ENCODE measurements around the gene CATSPERD.
A peak's percentile ranks its signal among the peaks of the same experiment; 100 is the strongest.
"Not testable (repeated sequence)": the region's sequence is repeated elsewhere in the genome, so short reads cannot be mapped to it uniquely, and the experiment has no call there.

Gene CATSPERD

GRCh38 chr19:5686326-5686646, 34.2 kb upstream of the CATSPERD start:
- DNase-seq = no peak

DNA sequence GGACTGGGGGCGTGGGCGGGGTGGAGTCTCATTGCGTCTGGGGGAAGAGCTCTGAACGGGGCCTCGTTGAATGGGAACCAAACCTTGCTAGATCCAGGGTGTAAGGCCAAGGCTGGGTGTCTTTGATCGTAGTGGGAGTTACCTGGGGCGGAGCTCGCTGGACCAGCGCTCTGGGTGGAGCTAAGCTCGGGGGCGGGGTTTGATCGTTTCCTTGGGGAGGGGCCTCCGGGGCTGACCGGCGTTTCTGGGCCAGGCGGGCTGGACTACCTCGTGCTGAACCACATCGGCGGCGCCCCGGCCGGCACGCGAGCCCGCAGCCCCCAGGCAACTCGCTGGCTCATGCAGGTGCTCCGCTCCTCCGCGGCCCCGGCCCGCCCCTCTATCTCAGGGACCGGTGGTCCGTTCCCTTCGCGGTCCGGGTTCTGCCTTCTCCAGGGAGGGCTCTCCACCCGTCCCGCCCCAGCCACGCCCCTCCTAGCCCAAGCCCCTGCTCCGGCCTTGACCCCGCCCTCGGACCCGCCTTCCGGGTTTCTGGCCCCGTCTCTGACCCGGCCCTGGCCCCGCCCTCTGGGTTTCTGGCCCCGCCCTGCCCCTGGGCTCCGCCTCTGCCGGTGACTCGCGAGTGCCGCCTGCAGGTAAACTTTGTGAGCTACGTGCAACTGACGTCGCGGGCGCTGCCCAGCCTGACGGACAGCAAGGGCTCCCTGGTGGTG, 33.6 kb upstream of the CATSPERD start:
- peak; percentile 100 for DNase-seq

GRCh38 chr19:5687360-5688198, 32.9 kb upstream of the CATSPERD start:
- DNase-seq = no peak

- DNase-seq = not testable (repeated sequence)
Observed at GRCh38 chr19:5688262-5688881, 32.1 kb upstream of the CATSPERD start.

DNA sequence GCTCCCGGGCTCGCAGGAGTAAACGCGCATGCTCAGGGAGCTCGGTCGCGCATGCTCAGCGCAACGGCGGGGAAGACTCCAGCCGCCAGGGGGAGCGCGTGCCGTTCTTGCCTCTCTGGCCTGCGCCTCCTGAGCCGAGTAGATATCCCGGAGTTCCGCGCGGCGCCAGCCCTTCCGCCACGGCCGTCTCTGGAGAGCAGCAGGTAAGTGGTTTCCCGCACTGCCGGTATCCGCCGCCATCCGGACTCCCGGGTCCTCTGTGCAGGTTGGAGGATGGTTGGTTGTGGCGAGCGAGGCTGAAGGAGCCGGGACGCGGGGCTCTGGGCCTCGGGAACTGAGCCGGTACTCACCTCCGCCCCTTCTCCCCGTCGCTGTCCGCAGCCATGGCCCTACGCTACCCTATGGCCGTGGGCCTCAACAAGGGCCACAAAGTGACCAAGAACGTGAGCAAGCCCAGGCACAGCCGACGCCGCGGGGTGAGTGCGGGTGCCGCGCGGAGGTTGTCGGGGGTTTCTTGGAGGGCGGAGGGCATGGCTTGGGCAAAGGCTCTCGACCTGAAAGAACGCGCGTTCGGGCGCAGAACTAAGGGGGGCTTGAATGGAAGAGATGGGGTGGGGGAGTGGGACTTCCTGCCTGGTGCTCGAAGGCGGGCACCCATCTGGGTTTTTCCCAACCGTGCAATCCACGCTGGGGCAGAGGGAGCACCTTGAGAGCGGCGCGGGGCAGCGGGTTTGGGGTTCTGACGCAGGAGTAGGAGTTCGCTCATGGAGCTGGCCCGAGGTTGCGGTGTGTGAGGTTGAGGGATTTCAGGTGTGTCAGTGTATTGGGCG, 30.1 kb upstream of the CATSPERD start, which contains the start of gene RPL36:
TSS of gene RPL36 (plus strand) at position 171 of the 830 bp plus-strand sequence. CDS start at position 384, 213 bp downstream.
- DNase-seq = peak; percentile 99

DNA sequence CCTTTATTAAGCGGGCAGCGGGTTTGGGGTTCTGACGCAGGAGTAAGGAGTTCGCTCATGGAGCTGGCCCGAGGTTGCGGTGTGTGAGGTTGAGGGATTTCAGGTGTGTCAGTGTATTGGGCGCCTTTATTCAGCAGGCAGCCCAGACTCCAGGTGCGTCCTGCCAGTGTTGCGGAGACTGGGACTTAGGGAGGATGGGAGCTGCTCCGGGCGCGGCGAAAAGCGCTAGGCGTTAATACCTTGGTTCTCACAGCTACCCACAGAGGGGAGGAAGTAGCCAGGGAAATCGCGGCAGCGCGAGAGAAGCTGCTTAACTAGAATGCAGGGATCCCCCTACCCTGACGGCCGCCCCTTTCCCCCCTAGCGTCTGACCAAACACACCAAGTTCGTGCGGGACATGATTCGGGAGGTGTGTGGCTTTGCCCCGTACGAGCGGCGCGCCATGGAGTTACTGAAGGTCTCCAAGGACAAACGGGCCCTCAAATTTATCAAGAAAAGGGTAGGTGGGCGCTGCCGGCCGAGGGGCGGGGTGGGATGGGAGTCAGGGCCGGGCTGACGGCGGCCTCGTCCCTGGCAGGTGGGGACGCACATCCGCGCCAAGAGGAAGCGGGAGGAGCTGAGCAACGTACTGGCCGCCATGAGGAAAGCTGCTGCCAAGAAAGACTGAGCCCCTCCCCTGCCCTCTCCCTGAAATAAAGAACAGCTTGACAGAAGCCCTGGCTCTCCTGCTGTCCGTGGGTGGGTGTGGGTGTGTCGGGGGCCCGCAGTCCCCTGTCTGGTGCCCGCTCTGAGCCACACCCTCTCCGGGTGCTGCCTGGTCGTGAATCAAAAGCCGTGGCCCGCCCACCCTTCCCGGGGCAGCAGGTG, 29.2 kb upstream of the CATSPERD start:
- peak; percentile 16 for DNase-seq

DNA sequence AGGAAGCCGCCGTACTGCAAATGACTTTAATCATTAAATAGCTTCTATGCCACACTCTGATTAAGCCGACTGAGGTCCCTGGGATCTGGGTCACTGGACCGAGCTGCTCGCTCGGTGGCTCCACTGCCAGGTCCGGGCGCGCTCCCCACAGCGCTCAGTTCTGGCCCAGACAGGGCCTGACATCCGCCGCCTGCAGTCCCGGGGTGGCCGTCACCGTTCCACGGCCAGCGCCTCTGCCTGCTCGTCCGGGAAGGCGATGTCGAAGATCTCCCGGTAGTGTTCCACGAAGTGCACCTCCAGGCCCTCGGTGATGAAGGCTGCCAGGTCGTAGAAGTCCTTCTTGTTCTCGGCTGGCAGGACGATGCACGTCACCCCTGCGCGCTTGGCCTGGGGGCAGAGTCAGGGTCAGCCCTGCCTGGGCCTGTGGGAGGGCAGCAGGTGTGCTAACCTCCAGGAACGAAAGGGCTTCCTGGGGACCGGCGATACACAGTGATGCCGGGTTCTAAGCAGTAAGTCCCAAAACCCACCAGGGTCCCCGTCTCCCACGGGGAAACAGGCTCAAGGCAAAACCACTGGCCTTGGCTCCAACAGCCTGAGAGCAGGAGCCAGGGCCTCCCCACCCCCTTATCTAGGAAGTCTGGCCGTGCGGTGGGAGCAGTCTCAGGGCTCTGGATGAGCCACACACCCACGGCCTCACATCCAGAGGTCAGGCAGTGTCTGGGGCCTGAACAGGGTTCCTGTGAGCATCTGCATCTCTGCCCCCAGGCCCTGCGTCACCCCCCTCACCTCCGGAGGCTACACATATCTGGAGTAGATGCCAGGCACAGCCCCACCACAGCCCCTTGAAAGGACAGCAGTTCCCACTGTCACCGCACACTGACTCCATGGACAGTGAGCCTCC, 28.4 kb upstream of the CATSPERD start:
- no peak for DNase-seq

- DNase-seq = no peak
Observed at GRCh38 chr19:5692723-5693194, 27.7 kb upstream of the CATSPERD start.

DNA sequence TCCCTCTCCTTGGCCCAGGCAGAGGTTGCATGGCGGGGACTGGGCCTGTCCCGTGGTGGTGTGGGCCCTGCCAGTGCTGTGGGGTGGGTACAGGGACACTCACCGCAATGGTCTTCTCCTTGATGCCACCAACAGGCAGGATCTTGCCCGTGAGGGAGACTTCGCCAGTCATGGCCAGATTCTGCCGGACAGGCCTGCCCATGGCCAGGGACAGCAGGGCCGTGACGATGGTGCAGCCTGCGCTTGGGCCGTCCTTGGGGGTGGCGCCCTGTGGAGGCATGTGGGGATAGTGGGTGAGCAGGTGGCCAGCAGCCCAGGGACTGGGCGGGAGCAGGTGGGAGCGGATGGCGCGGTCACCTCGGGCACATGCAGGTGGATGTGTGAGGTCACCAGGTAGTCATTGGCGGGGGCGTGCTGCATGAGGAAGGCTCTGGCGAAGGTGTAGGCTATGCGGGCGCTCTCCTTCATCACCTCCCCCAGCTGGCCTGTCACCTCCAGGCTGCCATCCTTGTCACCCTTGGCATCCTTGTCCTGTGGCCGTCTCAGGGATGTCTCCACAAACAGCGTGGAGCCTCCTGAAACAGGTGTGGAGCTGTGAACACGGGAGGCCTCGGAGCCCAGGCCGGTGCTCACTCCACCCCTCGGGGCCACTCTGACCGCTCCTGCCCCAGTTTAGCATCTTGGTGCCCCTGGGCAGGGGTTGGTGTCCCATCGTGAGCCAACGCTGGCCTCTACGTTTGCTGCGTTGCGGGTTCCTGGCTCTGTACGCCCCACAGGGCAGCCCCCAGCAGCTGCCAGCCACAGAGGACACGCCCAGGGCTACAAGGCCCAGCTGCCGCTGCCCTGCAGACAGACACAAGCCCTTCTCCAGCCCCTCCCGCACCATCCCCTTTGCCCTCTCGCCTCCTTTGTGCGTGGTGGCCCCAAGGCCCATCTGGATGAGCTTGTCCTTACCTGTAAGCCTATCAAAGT, 27.0 kb upstream of the CATSPERD start:
- DNase-seq = no peak

GRCh38 chr19:5694167-5694955, 26.1 kb upstream of the CATSPERD start:
- no peak for DNase-seq

DNA sequence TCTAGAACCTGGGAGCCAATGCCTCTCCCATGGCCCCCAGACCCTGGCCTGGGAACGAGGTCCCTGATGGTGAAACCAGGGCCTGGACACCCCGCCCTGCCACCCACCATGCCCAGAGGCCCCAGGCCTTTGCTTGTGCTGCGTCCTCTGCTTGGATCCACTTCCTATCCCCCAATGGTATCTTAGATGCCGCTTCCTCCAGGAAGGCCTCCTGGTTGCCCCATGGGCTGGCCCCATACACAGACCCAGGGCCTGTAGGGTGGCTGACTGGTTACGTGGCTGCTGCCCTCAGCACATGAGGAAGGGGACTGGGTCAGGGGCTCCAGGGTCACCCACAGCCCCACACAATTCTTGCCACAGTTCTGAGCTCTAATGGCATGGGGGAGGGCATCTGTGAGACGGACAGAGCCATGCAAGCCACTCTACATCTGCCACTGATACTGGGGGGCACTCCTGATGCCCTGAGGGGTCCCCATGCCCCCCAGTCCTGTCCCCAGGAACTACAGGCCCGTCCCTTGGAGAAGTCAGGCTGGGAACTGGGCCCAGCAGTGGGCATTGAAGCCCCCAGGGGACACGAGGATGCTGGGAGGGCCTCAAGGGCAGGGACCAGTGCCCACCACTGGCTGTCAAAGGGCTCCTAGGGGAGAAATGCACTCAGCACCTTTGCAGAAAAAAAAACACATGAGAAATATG, 25.3 kb upstream of the CATSPERD start:
- DNase-seq = no peak

DNA sequence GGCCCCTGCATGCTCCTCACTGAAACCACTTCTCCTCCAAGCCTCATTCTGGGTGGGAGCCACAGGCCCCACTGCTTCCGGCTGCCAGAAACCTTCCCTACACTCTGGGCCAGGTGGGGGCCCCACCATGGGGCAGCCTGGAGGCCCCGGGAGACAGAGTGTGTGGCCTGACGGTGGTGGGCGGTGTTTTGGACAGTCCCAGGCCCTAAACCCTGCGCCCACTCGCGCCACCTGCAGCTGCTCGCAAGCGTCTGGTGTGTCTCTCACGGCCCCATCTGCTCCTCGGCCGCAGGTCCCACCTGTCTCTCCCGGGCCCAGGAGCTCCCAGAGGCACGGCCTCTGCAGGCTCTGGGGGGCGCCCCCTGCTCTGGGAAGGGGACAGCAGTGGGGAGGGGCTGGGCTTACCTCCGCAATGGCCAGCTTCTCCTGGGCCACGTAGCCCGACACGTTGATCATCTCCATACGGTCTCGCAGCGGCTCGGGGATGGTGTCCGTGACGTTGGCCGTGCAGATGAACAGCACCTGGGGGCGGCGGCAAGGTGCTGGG, 24.7 kb upstream of the CATSPERD start:
- no peak for DNase-seq

DNA sequence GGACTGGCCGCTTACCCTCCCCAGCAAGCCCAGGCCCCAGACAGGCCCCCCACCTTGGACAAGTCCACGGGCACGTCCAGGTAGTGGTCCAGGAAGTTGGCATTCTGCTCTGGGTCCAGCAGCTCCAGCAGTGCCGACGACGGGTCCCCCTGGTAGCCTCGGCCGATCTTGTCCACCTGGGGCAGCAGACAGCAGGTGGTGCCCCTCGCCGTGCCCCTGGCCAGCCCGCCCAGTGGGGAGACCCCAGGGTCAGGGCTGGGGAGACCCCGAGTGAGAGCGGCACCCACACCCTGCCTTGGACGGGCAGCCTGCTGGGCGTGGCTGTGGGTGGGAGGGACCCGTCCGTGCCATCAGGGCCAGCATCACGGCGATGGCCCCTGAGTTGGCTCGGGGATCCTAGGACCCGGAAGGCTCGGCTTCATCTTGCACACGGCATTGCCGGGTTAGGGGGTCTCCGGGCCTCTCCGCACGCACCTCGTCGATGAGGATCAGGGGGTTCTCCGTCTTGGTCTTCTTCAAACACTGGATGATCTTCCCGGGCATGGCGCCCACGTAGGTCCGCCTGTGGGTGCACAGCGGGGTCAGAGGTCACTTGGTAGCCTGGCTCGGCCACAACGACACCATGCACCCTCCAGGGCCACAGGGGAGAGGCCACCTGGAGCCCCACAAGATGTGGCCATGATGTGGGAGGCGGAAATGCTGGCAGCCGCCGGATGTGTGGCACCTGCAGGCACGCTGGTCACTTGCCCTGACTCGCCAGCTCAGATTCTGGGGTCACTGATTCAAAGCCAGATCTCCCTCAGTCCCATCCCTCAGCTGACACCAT, 24.0 kb upstream of the CATSPERD start:
- DNase-seq = no peak

- no peak for DNase-seq
Observed at GRCh38 chr19:5697022-5697889, 23.2 kb upstream of the CATSPERD start.

DNA sequence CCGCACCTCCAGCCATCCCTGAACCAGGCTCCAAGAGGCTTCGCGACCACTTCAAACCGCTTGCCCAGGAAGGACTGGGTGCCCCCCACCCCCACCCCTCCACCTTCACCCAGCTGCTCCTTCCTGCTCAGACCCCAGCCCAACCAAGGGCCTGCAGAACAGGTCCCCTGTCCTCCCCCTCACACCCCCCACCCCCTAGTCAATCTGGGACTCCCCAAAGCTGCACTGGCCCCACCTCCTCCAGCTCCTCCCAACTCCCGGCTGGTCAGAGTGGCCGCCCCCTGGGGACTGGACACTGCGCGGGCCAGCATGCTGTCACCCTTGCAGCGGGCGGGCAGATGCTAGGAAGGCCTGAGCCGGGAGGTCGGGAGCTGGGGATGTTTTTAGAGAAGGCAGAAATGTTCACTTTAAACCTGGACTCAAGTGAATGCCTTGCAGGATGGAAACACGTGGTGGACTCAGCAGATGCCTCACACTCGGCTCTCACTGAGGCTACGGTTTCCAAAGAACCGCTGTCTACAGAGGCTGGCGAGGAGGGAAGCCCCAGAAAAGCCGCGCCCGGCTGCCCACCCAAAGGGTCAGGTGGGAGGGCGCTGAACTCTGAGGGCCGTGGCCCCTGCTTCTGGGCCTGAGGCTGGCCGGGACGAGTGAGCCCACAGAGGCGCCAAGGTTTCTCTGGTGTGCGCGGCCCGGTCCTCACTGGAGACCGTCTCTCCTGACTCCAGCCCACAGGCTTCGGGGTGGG, 22.4 kb upstream of the CATSPERD start:
- DNase-seq = no peak
